Measurements from ENCODE around the gene LRRC9.
"Not testable (repeated sequence)": the region's sequence is repeated elsewhere in the genome, so short reads cannot be mapped to it uniquely, and the experiment has no call there.

LRRC9 gene

DNA sequence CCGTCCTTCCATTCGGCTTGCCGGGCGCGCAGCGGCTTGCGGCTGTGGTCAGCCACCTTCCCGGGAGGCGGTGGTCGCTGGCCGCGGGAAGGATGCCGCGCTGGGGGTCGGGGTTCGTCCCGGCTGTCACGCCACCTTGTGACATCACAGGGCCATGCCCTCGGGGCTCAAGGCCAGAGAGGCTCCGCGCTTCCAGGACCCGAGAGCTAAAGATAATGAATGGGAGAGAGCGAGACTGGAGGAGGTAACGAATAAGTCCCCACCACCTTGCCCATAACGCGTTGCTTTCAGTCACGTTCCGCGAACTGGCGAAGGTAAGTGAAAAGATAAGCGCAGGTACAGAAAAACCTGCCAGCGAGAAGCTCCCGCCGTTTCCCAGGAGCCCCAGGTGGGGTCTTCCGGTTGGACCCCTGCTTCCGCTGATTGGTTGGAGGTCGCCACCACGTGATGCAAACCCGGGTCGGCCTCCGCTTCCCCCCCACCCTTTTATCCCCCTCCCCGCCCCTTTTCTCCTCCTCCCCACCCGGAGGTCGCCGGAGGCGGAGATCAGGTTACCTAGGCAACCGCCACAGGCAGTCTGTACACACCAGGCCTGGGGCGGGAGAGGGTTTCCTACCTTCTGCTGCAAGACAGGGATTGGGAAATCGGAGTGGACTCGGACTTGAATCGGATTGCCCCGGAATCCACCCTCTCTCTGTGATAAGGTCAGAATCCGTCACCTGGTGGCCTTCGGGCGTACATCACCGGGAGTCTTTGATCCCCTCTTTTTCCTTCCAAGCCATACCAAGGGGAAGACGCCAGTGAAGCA is at the start of gene LRRC9:
TSS of gene LRRC9 (plus strand) at position 575 of the 808 bp plus-strand sequence.
- no peak for DNase-seq

- DNase-seq: peak; percentile 49
Measured at GRCh38 chr14:59870277-59871165, 49.4 kb upstream of the LRRC9 start, which contains the start of gene RTN1. TSS of gene RTN1 (minus strand) at chr14:59870776. CDS start at chr14:59870630, 146 bp downstream.

DNA sequence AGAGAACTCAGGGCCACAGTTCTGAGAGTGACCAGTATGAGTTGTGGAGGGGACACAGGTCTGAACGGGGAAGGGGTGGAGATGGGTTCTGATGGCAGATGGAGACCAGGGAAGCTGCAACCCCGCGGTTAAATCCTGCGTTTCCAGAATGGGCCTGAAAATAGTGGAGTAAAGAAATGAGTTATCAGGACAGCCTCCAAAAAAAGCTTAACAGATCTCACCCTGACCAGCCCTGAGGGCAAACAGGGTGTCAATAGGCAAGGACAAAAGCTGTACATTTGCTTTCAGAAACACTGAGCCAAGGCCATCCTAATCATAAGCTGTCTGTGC is 48.8 kb upstream of the LRRC9 start:
- no peak for DNase-seq

- no peak for DNase-seq
Measured at GRCh38 chr14:59882957-59883356, 37.0 kb upstream of the LRRC9 start.

GRCh38 chr14:59890676-59891075 is 29.3 kb upstream of the LRRC9 start:
- no peak for DNase-seq

- no peak for DNase-seq
Measured at GRCh38 chr14:59895721-59896120, 24.2 kb upstream of the LRRC9 start.

DNA sequence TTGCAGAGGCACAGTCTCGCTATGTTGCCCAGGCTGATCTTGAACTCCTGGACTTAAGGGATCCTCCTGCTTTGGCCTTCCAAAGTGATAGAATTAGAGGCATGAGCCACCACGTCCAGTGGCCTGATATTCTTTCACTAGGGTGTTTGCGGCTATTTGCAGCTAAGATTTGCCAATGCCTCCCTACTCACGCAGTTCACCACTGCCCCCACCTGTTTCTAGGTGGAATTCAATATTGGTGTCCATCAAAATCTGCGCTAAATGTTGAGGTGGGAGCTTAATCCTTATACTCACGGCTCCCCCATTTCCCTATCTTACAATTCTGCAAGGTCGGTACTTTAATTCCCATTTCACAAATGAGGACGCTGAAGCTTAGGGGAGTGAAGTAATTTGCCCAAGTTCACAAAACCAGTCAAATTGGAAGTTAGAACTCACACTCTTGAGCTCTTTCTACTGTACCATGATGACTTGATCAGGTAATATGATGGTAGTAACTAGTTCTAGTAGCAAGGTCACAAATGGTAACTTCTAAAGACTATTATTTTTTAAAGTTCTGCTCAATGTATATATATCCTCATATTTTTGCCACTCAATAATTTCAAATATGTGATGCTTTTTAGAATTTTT is 22.1 kb upstream of the LRRC9 start:
- no peak for DNase-seq

- DNase-seq: no peak
Measured at GRCh38 chr14:59900556-59900955, 19.4 kb upstream of the LRRC9 start.

DNA sequence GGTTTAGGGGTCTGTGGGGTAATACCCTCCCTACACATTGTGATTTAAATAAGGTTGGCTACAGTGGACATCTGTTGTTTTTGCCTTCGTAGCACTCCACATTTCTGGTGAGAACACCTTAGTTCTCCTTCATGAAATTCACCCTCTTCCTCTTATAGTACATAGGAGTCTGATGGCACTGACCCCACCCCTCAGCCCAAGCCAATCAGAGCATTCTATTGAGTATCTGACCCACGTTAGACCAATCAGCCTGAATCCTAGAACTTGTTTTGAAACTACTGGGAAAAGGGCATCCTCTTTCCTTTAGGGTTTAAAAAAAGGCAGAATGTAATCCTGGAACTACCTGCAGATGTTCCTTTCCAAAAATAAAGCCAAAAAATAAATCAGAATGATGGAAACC is 15.8 kb upstream of the LRRC9 start:
- DNase-seq: no peak

DNA sequence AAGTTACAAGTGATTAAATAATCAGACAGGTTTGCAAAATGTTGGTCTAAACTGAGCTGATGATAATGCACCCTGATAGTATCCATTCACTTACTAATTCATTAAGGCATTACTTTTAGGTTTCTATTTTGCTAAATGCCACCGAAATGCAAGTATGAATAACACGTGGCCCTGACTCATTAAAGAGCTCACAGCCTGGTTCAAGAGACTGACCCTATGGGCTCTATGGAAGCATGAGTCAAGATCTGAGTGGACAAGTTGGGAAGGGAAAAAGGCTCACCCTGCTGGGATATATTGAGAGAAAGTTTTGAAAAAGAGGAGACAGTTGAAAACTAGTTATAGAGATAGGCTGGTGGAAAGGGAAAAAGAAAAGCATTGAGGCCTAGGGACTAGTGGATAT is 14.8 kb upstream of the LRRC9 start:
- DNase-seq: no peak

DNA sequence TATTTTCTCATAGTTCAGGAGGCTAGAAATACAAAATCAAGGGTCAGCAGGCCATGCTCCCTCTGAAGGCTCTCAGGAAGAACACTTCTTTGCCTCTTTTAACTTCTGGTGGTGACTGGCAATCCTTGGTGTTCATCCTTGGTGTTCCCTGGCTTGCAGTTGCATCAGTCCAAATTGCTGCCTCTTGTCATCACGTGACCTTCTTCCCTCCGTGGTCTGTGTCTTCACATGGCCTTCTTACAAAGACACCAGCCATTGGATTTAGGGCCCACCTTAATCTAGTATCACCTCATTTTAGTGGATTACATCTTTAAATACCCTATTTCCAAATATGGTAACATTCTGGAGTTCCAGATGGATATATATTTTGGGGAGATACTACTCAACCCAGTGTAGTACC is 7.5 kb upstream of the LRRC9 start:
- DNase-seq: no peak

DNA sequence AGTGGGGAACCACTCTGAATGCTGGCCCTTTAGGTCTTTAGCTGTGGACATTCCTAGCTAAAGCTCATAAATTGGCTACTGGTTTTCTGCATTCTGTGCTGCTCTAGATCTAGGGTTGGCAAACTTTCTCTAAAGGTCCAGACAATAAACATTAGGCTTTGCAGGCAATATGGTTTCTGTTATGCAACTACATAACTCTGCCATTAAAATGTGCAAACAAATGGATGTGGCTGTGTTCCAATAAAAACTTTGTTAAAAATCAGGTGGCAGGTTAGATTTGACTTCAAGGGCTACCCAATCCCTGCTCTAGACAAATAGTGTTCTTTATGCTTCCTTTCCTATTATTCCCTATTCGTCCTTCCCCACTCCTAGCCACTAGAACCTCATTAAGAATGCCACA is 6.8 kb upstream of the LRRC9 start:
- no peak for DNase-seq

DNA sequence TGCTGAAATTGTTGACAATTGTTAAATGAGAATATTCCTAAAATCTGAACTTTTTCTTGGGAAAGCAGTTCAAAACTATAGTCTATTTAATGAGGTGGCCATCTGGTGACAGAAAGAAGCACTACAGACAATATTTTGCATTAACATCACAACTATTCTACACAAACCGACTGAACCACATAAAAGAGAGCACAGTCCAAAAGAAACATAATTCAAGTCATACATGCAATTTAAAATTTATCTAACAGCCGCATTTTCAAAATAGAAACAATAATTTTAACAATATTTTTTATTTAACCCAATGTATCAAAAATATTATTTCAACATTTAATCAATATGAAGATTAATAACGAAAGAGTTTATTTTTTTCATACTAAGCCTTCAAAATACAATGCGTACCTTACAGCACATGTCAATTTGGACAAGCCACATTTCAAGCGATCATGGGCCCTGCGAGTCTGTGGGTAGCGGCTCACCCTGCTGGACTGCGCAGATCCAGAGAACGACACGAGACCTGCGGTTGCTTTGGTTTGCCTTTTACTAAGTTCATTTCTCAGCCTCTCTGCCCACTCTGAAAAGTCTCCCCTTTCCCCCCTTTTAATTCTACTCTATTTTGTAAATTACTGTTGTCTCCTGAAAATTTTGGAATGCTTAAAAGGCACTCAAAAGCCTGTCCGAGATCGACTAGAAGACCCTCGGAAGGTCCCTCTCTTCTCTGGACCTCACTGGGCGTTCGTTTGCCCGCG is 947 bp upstream of the LRRC9 start:
- no peak for DNase-seq

DNA sequence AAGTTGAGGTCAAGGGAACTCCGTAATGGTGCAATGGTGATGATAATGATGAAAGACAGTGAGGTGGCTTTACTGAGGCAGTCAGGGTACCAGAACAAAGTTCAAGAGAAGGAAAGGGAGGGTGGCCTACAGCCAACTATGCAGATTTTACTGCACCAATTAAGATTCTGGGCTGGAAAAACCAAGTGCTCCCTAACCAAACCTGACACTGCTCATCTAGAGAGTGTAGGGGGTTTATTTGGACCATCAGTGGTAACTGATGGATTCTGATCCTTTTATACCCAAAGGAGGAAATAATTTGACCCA is 387 bp downstream of the LRRC9 start:
- DNase-seq: no peak

GRCh38 chr14:59925797-59926196 is 5.9 kb downstream of the LRRC9 start:
- no peak for DNase-seq

DNA sequence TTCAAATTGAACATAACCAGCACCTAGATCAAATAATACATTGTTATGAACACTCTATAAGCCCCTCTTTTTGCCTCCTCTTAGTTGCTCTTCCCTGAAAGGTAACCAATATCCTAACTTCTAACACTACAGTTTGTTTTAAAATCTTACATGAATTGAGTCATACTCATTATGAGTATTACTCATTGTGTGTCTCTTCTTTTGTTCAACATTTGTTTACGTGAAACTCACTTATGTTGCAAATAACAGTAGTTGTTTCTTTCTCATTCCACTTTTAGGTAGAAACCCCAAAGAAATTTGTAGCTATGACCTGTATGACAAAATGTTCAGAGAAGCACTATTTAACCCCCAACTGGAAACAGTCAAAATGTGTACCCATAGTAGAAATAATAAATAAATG is 6.6 kb downstream of the LRRC9 start:
- no peak for DNase-seq

- DNase-seq: no peak
Measured at GRCh38 chr14:59931237-59931636, 11.3 kb downstream of the LRRC9 start.

DNA sequence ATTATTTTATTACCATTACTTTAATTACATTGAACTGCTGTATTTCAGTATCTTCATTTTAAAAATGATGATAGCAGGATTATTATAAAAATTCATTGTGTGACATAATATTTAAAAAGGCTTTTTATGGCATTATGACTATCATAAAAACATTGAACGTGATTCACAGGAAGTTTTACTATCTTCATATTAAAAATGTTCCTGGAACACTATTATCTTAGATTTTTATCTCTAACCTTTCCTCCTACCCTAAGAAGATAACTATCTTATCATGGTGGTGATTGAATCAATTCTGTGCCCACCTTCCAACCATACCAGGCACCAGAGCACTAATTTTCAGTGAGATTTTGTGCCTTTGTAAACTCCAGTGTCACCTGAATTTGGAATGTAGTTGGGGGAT is 16.2 kb downstream of the LRRC9 start:
- DNase-seq: no peak

GRCh38 chr14:59939828-59940227 is 19.9 kb downstream of the LRRC9 start:
- no peak for DNase-seq

DNA sequence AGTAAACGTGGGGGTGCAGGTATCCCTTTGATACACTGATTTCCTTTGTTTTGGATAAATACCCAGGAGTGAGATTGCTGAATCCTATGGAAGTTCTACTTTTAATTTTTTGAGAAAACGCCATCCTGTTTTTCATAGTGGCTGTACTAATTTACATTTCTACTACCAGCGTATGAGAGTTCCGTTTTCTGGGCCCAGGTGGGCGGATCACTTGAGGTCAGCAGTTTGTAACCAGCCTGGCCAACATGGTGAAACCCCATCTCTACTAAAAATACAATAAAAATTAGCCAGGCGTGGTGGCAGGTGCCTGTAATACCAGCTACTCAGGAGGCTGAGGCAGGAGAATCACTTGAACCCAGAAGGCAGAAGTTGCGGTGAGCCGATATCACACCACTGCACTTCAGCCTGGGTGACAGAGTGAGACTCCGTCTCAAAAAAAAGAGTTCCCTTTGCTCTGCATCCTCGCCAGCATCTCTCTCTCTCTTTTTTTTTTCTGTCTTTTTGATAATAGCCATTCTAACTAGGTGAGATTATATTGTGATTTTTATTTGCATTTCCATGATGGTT is 22.4 kb downstream of the LRRC9 start:
- DNase-seq: not testable (repeated sequence)

- DNase-seq: no peak
Measured at GRCh38 chr14:59944909-59945308, 25.0 kb downstream of the LRRC9 start.

- DNase-seq: not testable (repeated sequence)
Measured at GRCh38 chr14:59952141-59952540, 32.2 kb downstream of the LRRC9 start.

DNA sequence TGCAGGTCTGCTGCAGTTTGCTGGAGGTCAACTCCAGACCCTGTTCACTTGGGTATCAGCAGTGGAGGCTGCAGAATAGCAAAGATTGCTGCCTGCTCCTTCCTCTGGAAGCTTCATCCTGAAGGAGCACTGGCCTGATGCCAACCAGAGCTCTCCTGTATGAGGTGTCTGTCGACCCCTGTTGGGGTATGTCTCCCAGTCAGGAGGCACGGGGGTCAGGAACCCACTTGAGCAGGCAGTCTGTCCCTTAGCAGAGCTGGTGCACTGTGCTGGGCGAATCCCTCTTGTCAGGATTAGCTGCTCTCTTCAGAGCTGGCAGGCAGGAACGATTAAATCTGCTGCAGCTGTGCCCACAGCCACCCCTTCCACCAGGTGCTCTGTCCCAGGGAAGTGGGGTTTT is 37.9 kb downstream of the LRRC9 start:
- DNase-seq: not testable (repeated sequence)

Data from T1000 (cell line).